AG04449 (cell line): ENCODE results near the gene BCOR.

Experiments used
- CTCF ChIA-PET: fragments of 350-600 bp; formaldehyde crosslinking; extraction: SDS; loops from one replicate; lab custom pipeline; 2021; ENCODE audit warnings: antibody characterized with exemption; lab: Yijun Ruan, JAX
- POLR2A ChIA-PET: fragments of 400-600, 350-600 bp; formaldehyde crosslinking; extraction: SDS; loops from one replicate; lab custom pipeline; 2020; ENCODE audit warnings: antibody characterized with exemption, inconsistent platforms; lab: Yijun Ruan, JAX
- DNase-seq: peaks from one replicate; pipeline ENCODE4 v3.0.0-alpha.2; 2010; ENCODE audit warnings: low read depth, low spot score
- H3K4me3 ChIP-seq: 2 replicates; pipeline ENCODE4 v1.5.1; 2011; ENCODE audit warnings: low read depth, mild to moderate bottlenecking, control low read depth, low read length
- CTCF ChIP-seq: IDR thresholded peaks from one replicate; pipeline ENCODE4 v1.5.1; 2011; ENCODE audit warnings: mild to moderate bottlenecking, moderate library complexity, low read length, control low read depth, inconsistent platforms; ENCODE audit not compliant: insufficient read depth; ENCODE audit errors: missing control alignments

Gene BCOR

DNA sequence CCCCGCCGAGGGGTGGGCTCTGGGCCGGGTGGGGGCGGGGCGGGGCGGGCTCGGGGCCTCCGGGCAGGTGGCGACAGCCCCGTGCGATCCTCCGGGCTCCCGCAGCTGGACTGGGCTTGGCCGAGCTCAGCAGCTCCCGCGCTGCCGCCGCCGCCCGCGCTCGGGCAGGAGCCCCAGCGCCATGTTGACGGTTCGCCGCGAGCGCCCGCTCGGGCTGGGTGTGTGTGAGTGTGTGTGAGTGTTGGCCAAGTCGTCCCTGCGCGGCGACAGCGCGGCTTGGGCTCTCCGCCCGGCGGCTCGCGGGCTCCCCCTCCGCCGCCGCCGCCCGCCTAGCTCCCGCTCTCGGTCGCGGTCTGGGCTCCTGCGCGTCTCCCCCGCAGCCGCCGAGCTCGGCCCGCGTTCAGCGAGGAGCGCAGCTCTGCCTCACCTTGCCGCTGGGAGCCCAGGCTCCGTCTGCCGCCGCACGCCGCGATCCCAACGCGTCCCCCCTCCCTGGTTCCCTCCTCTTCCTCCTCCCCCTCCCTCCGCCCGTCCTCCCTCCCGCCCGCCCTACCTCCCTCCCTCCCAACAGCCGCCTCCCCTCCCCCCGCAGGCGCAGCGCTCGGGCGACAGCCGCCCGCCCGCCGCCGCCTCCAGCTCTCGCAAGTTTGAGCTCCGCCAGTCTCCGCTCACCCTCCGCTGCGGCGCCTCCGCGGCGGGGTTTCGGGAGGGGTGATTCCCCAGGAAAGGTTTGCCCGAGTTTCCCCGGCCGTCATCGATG lies at the start of gene BCOR:
Gene BCOR (minus strand): TSS at position 455 of the 760 bp plus-strand sequence. CDS start 20,029 bp downstream, outside the sequence.
- ChIA-PET CTCF (interaction anchor here (0.6 kb wide), 1 partner anchor 9 kb away, joined by 3 read pairs; no protein-coding TSS in a partner anchor), POLR2A (interaction anchor here (0.9 to 1.5 kb wide), 10 partner anchors 7 to 165 kb away, joined by 3 to 6 read pairs (median 4); no protein-coding TSS in a partner anchor)
- peak within 1 kb of the TSS; percentile 61 for H3K4me3 ChIP-seq
- DNase-seq, result no peak
- no peak for TF ChIP-seq CTCF

GRCh38 chrX:40147126-40147952 lies 49.6 kb upstream of the BCOR start:
- DNase-seq, result no peak
- POLR2A ChIA-PET, result no interaction called here
- CTCF ChIA-PET, result no interaction called here
- no peak for TF ChIP-seq CTCF
- H3K4me3 ChIP-seq, result no peak overlapping the region

DNA sequence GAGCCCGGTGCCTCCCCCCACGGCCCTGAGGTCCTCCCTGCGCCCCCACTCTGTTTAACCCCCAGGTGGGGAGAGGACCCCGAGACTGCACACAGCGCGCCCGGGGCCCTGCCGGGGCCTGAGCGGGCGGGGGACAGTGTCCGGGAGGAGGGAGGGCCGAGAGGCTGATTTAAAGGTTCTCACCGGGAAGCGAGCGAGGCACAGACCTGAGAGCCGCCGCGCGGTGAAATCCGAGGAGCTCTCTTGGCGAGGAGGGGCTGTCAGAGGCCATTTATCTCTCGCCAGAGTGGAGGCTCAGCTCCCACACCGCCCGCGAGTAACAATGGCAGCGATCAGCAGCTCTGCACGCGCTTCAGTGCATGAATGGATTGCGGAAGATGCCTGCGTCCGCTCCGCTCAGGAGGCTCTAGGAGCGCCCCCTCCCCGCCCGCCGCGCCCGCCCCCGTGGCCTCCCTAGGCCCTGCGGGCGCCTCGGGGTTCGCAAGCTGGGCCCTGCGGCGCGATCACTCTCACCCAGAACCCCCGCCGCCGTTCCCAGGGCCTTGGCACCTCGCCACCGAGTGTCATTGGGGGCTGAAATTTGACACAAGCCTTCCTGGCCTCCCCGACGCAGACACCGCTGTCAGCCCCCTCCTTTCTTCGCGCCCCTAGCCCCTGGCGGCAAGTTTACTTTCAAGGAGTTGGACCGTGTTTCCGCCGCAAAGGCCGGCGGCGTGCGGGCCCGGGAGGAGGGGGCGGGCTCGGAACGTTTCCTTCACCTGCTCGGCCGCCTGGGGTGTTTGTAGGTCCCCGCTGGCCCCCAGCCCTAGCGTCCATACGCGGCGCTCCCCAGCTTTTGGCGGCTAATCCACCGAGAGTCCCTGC lies 48.7 kb upstream of the BCOR start:
- H3K4me3 ChIP-seq, result peak overlapping the region; percentile 58
- TF ChIP-seq CTCF, result no peak
- ChIA-PET POLR2A (no interaction called here), CTCF (no interaction called here)
- no peak for DNase-seq

GRCh38 chrX:40145923-40146261 lies 48.1 kb upstream of the BCOR start:
- no peak for TF ChIP-seq CTCF
- DNase-seq, result no peak
- POLR2A ChIA-PET, result no interaction called here
- CTCF ChIA-PET, result no interaction called here
- peak overlapping the region; percentile 58 for H3K4me3 ChIP-seq

- POLR2A ChIA-PET, result no interaction called here
These were observed 47.5 kb upstream of the BCOR start for GRCh38 chrX:40145001-40145922.

More at GRCh38 chrX:40145001-40145922, 47.5 kb upstream of the BCOR start:
- CTCF ChIA-PET, result no interaction called here
- TF ChIP-seq CTCF, result no peak
- peak overlapping the region; percentile 58 for H3K4me3 ChIP-seq
- no peak for DNase-seq
